ENCODE results near the gene AIFM2. TPM values are rescaled to one million over a fixed set of nuclear protein-coding genes. Genes with fewer than 3 reads are reported as not detected.

Gene AIFM2
- total RNA-seq, 2 donors from 2014 or later = 15.4 to 25.7 TPM

GRCh38 chr10:70115948-70116682 lies 16.5 kb downstream of the AIFM2 start:
- peak; percentile 68 for DNase-seq
- H3K9me3 ChIP-seq = no peaks in the 10 kb centered on the region
- TF ChIP-seq CTCF (IDR thresholded peaks at IDR 0.05) = peak; percentile 85
- no peak overlapping the region for H3K4me3 ChIP-seq
- H3K4me1 ChIP-seq = no peaks in the 10 kb centered on the region
- intact Hi-C loops (cut with DNase I) = loop anchor here (2.0 kb wide), 1 partner anchor 31 kb away; the partner anchor contains the start of gene TYSND1
- no peak overlapping the region for H3K27ac ChIP-seq
- H3K36me3 ChIP-seq = no peaks in the 10 kb centered on the region
- no peak overlapping the region for H3K9ac ChIP-seq (ENCODE audit: low read depth in 2 of 2, low read length in 2 of 2)
- H3K27me3 ChIP-seq = no peaks in the 10 kb centered on the region

- Histone ChIP-seq H3K4me1 (no peaks in the 10 kb centered on the region), H3K36me3 (no peaks in the 10 kb centered on the region), H3K9ac (ENCODE audit: low read depth in 2 of 2, low read length in 2 of 2) (no peak overlapping the region), H3K27ac (no peak overlapping the region), H3K4me3 (no peak overlapping the region), H3K27me3 (no peaks in the 10 kb centered on the region), H3K9me3 (no peaks in the 10 kb centered on the region)
- no peak for TF ChIP-seq CTCF (IDR thresholded peaks at IDR 0.05)
- DNase-seq = no peak
- intact Hi-C loops (cut with DNase I) = no loop called here
These were observed 17.7 kb downstream of the AIFM2 start for GRCh38 chr10:70114902-70115301.

GRCh38 chr10:70112071-70112470 lies 20.6 kb downstream of the AIFM2 start:
- Histone ChIP-seq H3K36me3 (no peaks in the 10 kb centered on the region), H3K9ac (ENCODE audit: low read depth in 2 of 2, low read length in 2 of 2) (no peak overlapping the region), H3K4me3 (no peak overlapping the region), H3K27ac (no peak overlapping the region), H3K27me3 (no peaks in the 10 kb centered on the region), H3K4me1 (no peaks in the 10 kb centered on the region), H3K9me3 (no peaks in the 10 kb centered on the region)
- intact Hi-C loops (cut with DNase I) = no loop called here
- no peak for DNase-seq
- TF ChIP-seq CTCF (IDR thresholded peaks at IDR 0.05) = no peak

- Histone ChIP-seq H3K27me3 (no peaks in the 10 kb centered on the region), H3K9me3 (no peaks in the 10 kb centered on the region), H3K9ac (ENCODE audit: low read depth in 2 of 2, low read length in 2 of 2) (no peak overlapping the region), H3K36me3 (no peaks in the 10 kb centered on the region), H3K4me3 (no peak overlapping the region), H3K27ac (no peak overlapping the region), H3K4me1 (no peaks in the 10 kb centered on the region)
- DNase-seq = no peak
- TF ChIP-seq CTCF (IDR thresholded peaks at IDR 0.05) = no peak
- intact Hi-C loops (cut with DNase I) = no loop called here
These were observed 21.1 kb downstream of the AIFM2 start for GRCh38 chr10:70111496-70111895.

- intact Hi-C loops (cut with DNase I) = no loop called here
- Histone ChIP-seq H3K9me3 (no peaks in the 10 kb centered on the region), H3K4me3 (no peak overlapping the region), H3K4me1 (no peaks in the 10 kb centered on the region), H3K27me3 (no peaks in the 10 kb centered on the region), H3K36me3 (no peaks in the 10 kb centered on the region), H3K9ac (ENCODE audit: low read depth in 2 of 2, low read length in 2 of 2) (no peak overlapping the region), H3K27ac (no peak overlapping the region)
- TF ChIP-seq CTCF (IDR thresholded peaks at IDR 0.05) = no peak
- no peak for DNase-seq
These were observed 23.4 kb downstream of the AIFM2 start for GRCh38 chr10:70109064-70109729.
